Measurements from ENCODE around the gene NRCAM. TPM values are rescaled to one million over a fixed set of nuclear protein-coding genes. Genes with fewer than 3 reads are reported as not detected.

Gene NRCAM
- polyA plus RNA-seq, 1 donor (not counting 4 experiments of a cell fraction or from before 2014, with no cell fraction given), result 4.0 TPM

- Histone ChIP-seq H4K20me1 (ENCODE audit: control insufficient read depth, extremely low read depth, insufficient read depth, low read length) (no peaks in the 10 kb centered on the region), H3K9ac (ENCODE audit: control insufficient read depth, extremely low read depth, insufficient read depth, low read length) (no peak overlapping the region), H3K9me3 (ENCODE audit: control insufficient read depth, low read depth, low read length) (no peaks in the 10 kb centered on the region), H3K9me1 (ENCODE audit: control insufficient read depth, extremely low read depth, insufficient read depth, low read length) (no peaks in the 10 kb centered on the region), H3K27ac (ENCODE audit: control insufficient read depth, insufficient read depth, low read length) (no peak overlapping the region), H2AFZ (ENCODE audit: control insufficient read depth, low read length) (no peak overlapping the region), H3K79me2 (ENCODE audit: control insufficient read depth, insufficient read depth, low read length) (no peaks in the 10 kb centered on the region), H3K4me3 (ENCODE audit: control insufficient read depth in 2 of 3, extremely low read depth in 1 of 3, insufficient read depth in 2 of 3, low read depth in 1 of 3, low read length in 3 of 3) (no peak overlapping the region), H3K36me3 (ENCODE audit: control insufficient read depth in 2 of 2, extremely low read depth in 1 of 2, insufficient read depth in 2 of 2, low read length in 2 of 2) (no peaks in the 10 kb centered on the region), H3K4me2 (ENCODE audit: control insufficient read depth, extremely low read depth, insufficient read depth, low read depth, low read length) (no peak overlapping the region), H3K4me1 (ENCODE audit: control insufficient read depth, extremely low read depth, insufficient read depth, low read length) (peaks cover 15% of the 10 kb centered on the region), H3K27me3 (ENCODE audit: control insufficient read depth, extremely low read depth, insufficient read depth, low read length) (no peaks in the 10 kb centered on the region)
- FAIRE-seq, result no peak
- no peak for DNase-seq (ENCODE audit: low read depth, low spot score)
- dilution Hi-C loops (cut with MboI; ENCODE audit: extremely low pct_ligation_motif_present, low sequenced_read_pairs), result no loop called here
- no peak for TF ChIP-seq EZH2 (IDR thresholded peaks at IDR 0.05; ENCODE audit: low read length)
- no peak for TF ChIP-seq CTCF (optimal IDR thresholded peaks at IDR 0.05 in 1 of 3, IDR thresholded peaks at IDR 0.05 in 1 of 3, conservative IDR thresholded peaks at IDR 0.05 in 1 of 3; ENCODE audit: extremely low read depth in 1 of 3, insufficient read depth in 2 of 3, low read length in 3 of 3)
These were observed 207.4 kb downstream of the NRCAM start for GRCh38 chr7:108248821-108249220.

- Histone ChIP-seq H3K27me3 (ENCODE audit: control insufficient read depth, extremely low read depth, insufficient read depth, low read length) (no peaks in the 10 kb centered on the region), H3K9ac (ENCODE audit: control insufficient read depth, extremely low read depth, insufficient read depth, low read length) (no peak overlapping the region), H3K9me1 (ENCODE audit: control insufficient read depth, extremely low read depth, insufficient read depth, low read length) (no peaks in the 10 kb centered on the region), H3K36me3 (ENCODE audit: control insufficient read depth in 2 of 2, extremely low read depth in 1 of 2, insufficient read depth in 2 of 2, low read length in 2 of 2) (no peaks in the 10 kb centered on the region), H3K27ac (ENCODE audit: control insufficient read depth, insufficient read depth, low read length) (no peak overlapping the region), H3K4me2 (ENCODE audit: control insufficient read depth, extremely low read depth, insufficient read depth, low read depth, low read length) (no peak overlapping the region), H3K4me1 (ENCODE audit: control insufficient read depth, extremely low read depth, insufficient read depth, low read length) (peaks cover 15% of the 10 kb centered on the region), H4K20me1 (ENCODE audit: control insufficient read depth, extremely low read depth, insufficient read depth, low read length) (no peaks in the 10 kb centered on the region), H3K9me3 (ENCODE audit: control insufficient read depth, low read depth, low read length) (no peaks in the 10 kb centered on the region), H3K79me2 (ENCODE audit: control insufficient read depth, insufficient read depth, low read length) (no peaks in the 10 kb centered on the region), H2AFZ (ENCODE audit: control insufficient read depth, low read length) (no peak overlapping the region), H3K4me3 (ENCODE audit: control insufficient read depth in 2 of 3, extremely low read depth in 1 of 3, insufficient read depth in 2 of 3, low read depth in 1 of 3, low read length in 3 of 3) (no peak overlapping the region)
- dilution Hi-C loops (cut with MboI; ENCODE audit: extremely low pct_ligation_motif_present, low sequenced_read_pairs), result no loop called here
- no peak for TF ChIP-seq EZH2 (IDR thresholded peaks at IDR 0.05; ENCODE audit: low read length)
- TF ChIP-seq CTCF (optimal IDR thresholded peaks at IDR 0.05 in 1 of 3, IDR thresholded peaks at IDR 0.05 in 1 of 3, conservative IDR thresholded peaks at IDR 0.05 in 1 of 3; ENCODE audit: extremely low read depth in 1 of 3, insufficient read depth in 2 of 3, low read length in 3 of 3), result no peak
- FAIRE-seq, result no peak
- DNase-seq (ENCODE audit: low read depth, low spot score), result no peak
These were observed 207.8 kb downstream of the NRCAM start for GRCh38 chr7:108248418-108248817.

Measured in keratinocyte (primary cell).